Measurements from ENCODE around the gene SNX18. TPM values are rescaled to one million over a fixed set of nuclear protein-coding genes. Genes with fewer than 3 reads are reported as not detected.

SNX18 gene
- total and polyA plus RNA-seq, 10 of the 15 experiments (the other 5 are each of a cell fraction or from before 2014, with no cell fraction given), result 0.27 to 1.7 (median 0.47) TPM

- TF ChIP-seq MYB (IDR thresholded peaks at IDR 0.05; ENCODE audit: borderline replicate concordance, low read depth, low read length) (no peak), PRDM15 (CRISPR knock-in tag; IDR thresholded peaks at IDR 0.05) (no peak)
These were observed 1.4 kb downstream of the SNX18 start (continued) for GRCh38 chr5:54518818-54519508.

GRCh38 chr5:54519509-54519876, 1.9 kb downstream of the SNX18 start:
- SMC1A ChIA-PET (ENCODE audit: uncharacterized antibody, unreplicated experiment), result interaction anchor here (1.3 kb wide), 1 partner anchor 326 kb away, joined by 3 read pairs; no protein-coding TSS in a partner anchor
- POLR2A ChIA-PET, result no interaction called here
- H4K20me1 ChIP-seq (ENCODE audit: control insufficient read depth, insufficient read depth), result no peaks in the 10 kb centered on the region

More at GRCh38 chr5:54519509-54519876, 1.9 kb downstream of the SNX18 start:
- in situ Hi-C loops (cut with MboI), result loop anchor here (5.0 kb wide), 2 partner anchors 333 to 633 kb away; no protein-coding TSS in a partner anchor
- Histone ChIP-seq H3K27ac (ENCODE audit: control insufficient read depth, insufficient read depth) (no peak overlapping the region), H3K4me2 (ENCODE audit: control insufficient read depth, insufficient read depth) (peak overlapping the region; percentile 21; the same call in 1 of the 2 replicates), H2AFZ (ENCODE audit: control insufficient read depth, low read depth, low read length) (no peak overlapping the region), H3K4me1 (ENCODE audit: control insufficient read depth, insufficient read depth, low read length) (no peaks in the 10 kb centered on the region), H3K9me3 (replicated peaks; ENCODE audit: control insufficient read depth, insufficient read depth, low read length) (no peaks in the 10 kb centered on the region; the same call in 2 of the 3 replicates), H3K27me3 (replicated peaks in 1 of 2; ENCODE audit: control insufficient read depth in 2 of 2, insufficient read depth in 2 of 2, low read length in 1 of 2) (no peaks in the 10 kb centered on the region), H3K9ac (ENCODE audit: control insufficient read depth, insufficient read depth, low read length) (no peak overlapping the region), H3K79me2 (ENCODE audit: control insufficient read depth, insufficient read depth, low read length) (no peaks in the 10 kb centered on the region), H3K36me3 (ENCODE audit: control insufficient read depth in 2 of 2, insufficient read depth in 2 of 2, low read length in 1 of 2) (no peaks in the 10 kb centered on the region), H3K4me3 (no peak overlapping the region)
- intact Hi-C loops (cut with micrococcal nuclease; ENCODE audit: unreplicated experiment), result loop anchor here (5.0 kb wide), 1 partner anchor 128 kb away; no protein-coding TSS in a partner anchor
- no peak for TF ChIP-seq CUX1 (IDR thresholded peaks at IDR 0.05; ENCODE audit: insufficient replicate concordance, low read depth, low read length)
- no peak for TF ChIP-seq EGR1 (IDR thresholded peaks at IDR 0.05; ENCODE audit: borderline replicate concordance in 1 of 2, low read depth in 2 of 2, low read length in 2 of 2)
- ChIA-PET RAD21 (ENCODE audit: unreplicated experiment) (no interaction called here), CTCF (interaction anchor here (1.3 to 1.4 kb wide), 2 partner anchors 326 to 348 kb away, joined by 4 to 5 read pairs; no protein-coding TSS in a partner anchor)
- DNase-seq (ENCODE audit: low read depth, low spot score) (no peak), ATAC-seq (no peak), FAIRE-seq (no peak)
- BruUV-seq (replicated peaks), result no TSS peak
- 92% methylated on average over 10 of the region's 10 CpGs for WGBS (ENCODE audit: insufficient coverage, insufficient replicate concordance, low lambda C conversion rate, missing lambda C conversion rate)
